ENCODE data around the gene PNPLA6. TPM values are rescaled to one million over a fixed set of nuclear protein-coding genes. Genes with fewer than 3 reads are reported as not detected.

Gene PNPLA6
- total and polyA plus RNA-seq, 2 of the 8 experiments (the other 6 are each of a cell fraction or from before 2014, with no cell fraction given) = 55.1 to 121 TPM

DNA sequence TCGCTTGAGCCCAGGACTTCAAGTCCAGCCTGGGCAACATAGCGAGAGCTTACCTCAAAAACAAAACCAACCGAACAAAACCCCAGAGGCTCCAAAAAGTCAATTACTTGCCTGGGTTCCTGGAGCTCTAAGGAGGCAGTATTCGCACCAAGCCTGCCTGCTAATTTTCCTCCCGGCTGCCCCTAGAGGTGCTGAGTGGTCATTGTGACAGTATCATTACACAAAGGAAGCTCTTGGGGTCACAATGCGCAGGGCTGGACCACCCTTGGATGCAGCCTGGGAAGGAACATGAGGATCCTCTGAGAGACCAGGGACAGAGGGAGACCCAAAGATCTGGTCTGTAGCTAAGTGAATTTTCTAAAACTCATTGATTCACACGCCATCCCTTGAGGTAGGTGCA lies 38.2 kb upstream of the PNPLA6 start:
- Histone ChIP-seq H2BK5ac (ENCODE audit: low read depth, low read length) (no peak overlapping the region), H3K14ac (ENCODE audit: insufficient read length) (no peak overlapping the region), H3K36me3 (ENCODE audit: control insufficient read depth in 2 of 4, insufficient read depth in 4 of 4, low read length in 3 of 4) (no peaks in the 10 kb centered on the region), H3K9me3 (ENCODE audit: insufficient read depth in 2 of 2, low read depth in 1 of 2, low read length in 1 of 2) (peaks cover 0 to 5% of the 10 kb centered on the region in 2 experiments; a peak in 1 of 4 replicates), H3K23me2 (ENCODE audit: low read depth, low read length) (peaks cover 8% of the 10 kb centered on the region; the same call in 1 of the 2 replicates), H3K4ac (replicated peaks; ENCODE audit: insufficient read length, low read depth, low read length) (no peak overlapping the region), H2AK5ac (ENCODE audit: low read depth, low read length) (no peak overlapping the region), H2BK20ac (ENCODE audit: low read length) (0 out of 2 replicates have a peak overlapping the region, but pooled peaks have one; percentile 34), H3K56ac (replicated peaks; ENCODE audit: insufficient read length, low read depth, low read length) (no peak overlapping the region), H2AFZ (ENCODE audit: low read length) (peak overlapping the region; percentile 51; the same call in 1 of the 2 replicates), H3K18ac (ENCODE audit: extremely low read depth, low read length) (no peak overlapping the region), H3K79me2 (ENCODE audit: control insufficient read depth in 1 of 2, insufficient read depth in 2 of 2, low read length in 2 of 2) (no peaks in the 10 kb centered on the region), H3K4me3 (ENCODE audit: extremely low read depth in 1 of 4, insufficient read depth in 2 of 4, low read depth in 3 of 4, low read length in 4 of 4) (no peak overlapping the region), H3K79me1 (ENCODE audit: low read depth, low read length) (no peaks in the 10 kb centered on the region), H3K23ac (ENCODE audit: insufficient read length) (no peak overlapping the region), H3K27me3 (replicated peaks in 1 of 4; ENCODE audit: control insufficient read depth in 3 of 4, extremely low read depth in 1 of 4, insufficient read depth in 3 of 4, low read length in 3 of 4) (peaks cover 1 to 25% (median 22%) of the 10 kb centered on the region in 4 experiments), H4K91ac (replicated peaks; ENCODE audit: insufficient read length, low read length) (no peak overlapping the region), H4K8ac (ENCODE audit: extremely low read depth, insufficient read depth, low read length) (no peak overlapping the region), H3K9ac (replicated peaks in 1 of 4; ENCODE audit: extremely low read depth in 1 of 4, low read depth in 3 of 4, low read length in 3 of 4) (no peak overlapping the region), H4K5ac (ENCODE audit: insufficient read length, low read depth, low read length) (no peak overlapping the region), H4K20me1 (replicated peaks in 1 of 2; ENCODE audit: control insufficient read depth in 1 of 2, insufficient read depth in 2 of 2, low read length in 2 of 2) (no peaks in the 10 kb centered on the region), H2BK120ac (replicated peaks; ENCODE audit: low read depth, low read length) (no peak overlapping the region), H2BK12ac (ENCODE audit: low read depth, low read length) (no peak overlapping the region), H3K4me1 (replicated peaks in 1 of 4; ENCODE audit: control insufficient read depth in 3 of 4, insufficient read depth in 4 of 4, low read length in 3 of 4) (0 out of 7 replicates have a peak, but pooled peaks cover 0 to 6% (median 0%) of the 10 kb centered on the region in 4 experiments), H3K4me2 (ENCODE audit: insufficient read depth in 1 of 2, low read depth in 2 of 2, low read length in 2 of 2) (no peak overlapping the region), H3K27ac (ENCODE audit: low read depth, low read length) (no peak overlapping the region), H2BK15ac (ENCODE audit: low read length) (no peak overlapping the region)
- no peak for FAIRE-seq
- WGBS, 2 experiments (ENCODE audit: extremely low coverage in 1 of 2, insufficient coverage in 1 of 2, insufficient read length in 1 of 2, insufficient replicate concordance in 2 of 2, low coverage in 1 of 2, low lambda C conversion rate in 2 of 2, missing lambda C conversion rate in 1 of 2) = 61% methylated on average over 7 of the region's 7 CpGs; no CpG with 5 or more reads in 1 of the 2 experiments
- ChIA-PET CTCF (ENCODE audit: partially characterized antibody) (interaction anchor here (0.7 to 2.2 kb wide), 30 partner anchors 9 to 395 kb away, joined by 3 to 11 read pairs (median 5); no protein-coding TSS in a partner anchor), POLR2A (ENCODE audit: partially characterized antibody) (interaction anchor here (0.7 to 1.4 kb wide), 4 partner anchors 10 to 29 kb away, joined by 3 to 6 read pairs (median 4); no protein-coding TSS in a partner anchor)
- DNase-seq (ENCODE audit: low read depth in 1 of 2, low spot score in 2 of 2) = no peak
- peak; percentile 27 to 50; a peak in 3 of 4 replicates for TF ChIP-seq RAD21 (IDR thresholded peaks at IDR 0.05 in 1 of 2, conservative IDR thresholded peaks at IDR 0.05 in 1 of 2; ENCODE audit: low read depth in 2 of 2, low read length in 2 of 2)
- TF ChIP-seq EGR1 (IDR thresholded peaks at IDR 0.05; ENCODE audit: borderline replicate concordance, low read depth, low read length) = no peak
- peak; percentile 41 to 68 (median 64) for TF ChIP-seq CTCF (IDR thresholded peaks at IDR 0.05; ENCODE audit: control extremely low read depth in 1 of 3, insufficient read depth in 1 of 3, low read depth in 1 of 3, low read length in 3 of 3)

Data from H1 (cell line).